ENCODE results near the gene ANKRD28. TPM values are rescaled to one million over a fixed set of nuclear protein-coding genes. Genes with fewer than 3 reads are reported as not detected.

The ANKRD28 gene
- total RNA-seq, 1 donor from 2014 or later: 70.9 TPM

Small RNAs within 50 kb of the gene (microRNA-seq; reads per million reads assigned to microRNA genes)
- not detected for gene MIR3134 (ENCODE audit: borderline number of aligned reads)

Other genes starting within 250 kb of the ANKRD28 start
- gene HACL1, start 196.4 kb downstream of the ANKRD28 start, total RNA-seq: 20.7 TPM
- gene BTD, start 196.2 kb downstream of the ANKRD28 start, total RNA-seq: 36.8 TPM

Measured in mesenteric fat pad (tissue), 1 donor.